ENCODE data around the gene TGM1. TPM values are rescaled to one million over a fixed set of nuclear protein-coding genes. Genes with fewer than 3 reads are reported as not detected.

The TGM1 gene
- total and polyA plus RNA-seq, 2 experiments from 2014 or later = 0.31 to 0.63 TPM

- no peak for TF ChIP-seq ETS1 (IDR thresholded peaks at IDR 0.05)
- no peak for TF ChIP-seq STAT1 (IDR thresholded peaks at IDR 0.05; ENCODE audit: unreplicated experiment)
- TF ChIP-seq JUNB (IDR thresholded peaks at IDR 0.05; ENCODE audit: unreplicated experiment) = no peak
Measured at GRCh38 chr14:24304019-24304387, 41.0 kb upstream of the TGM1 start (continued).

DNA sequence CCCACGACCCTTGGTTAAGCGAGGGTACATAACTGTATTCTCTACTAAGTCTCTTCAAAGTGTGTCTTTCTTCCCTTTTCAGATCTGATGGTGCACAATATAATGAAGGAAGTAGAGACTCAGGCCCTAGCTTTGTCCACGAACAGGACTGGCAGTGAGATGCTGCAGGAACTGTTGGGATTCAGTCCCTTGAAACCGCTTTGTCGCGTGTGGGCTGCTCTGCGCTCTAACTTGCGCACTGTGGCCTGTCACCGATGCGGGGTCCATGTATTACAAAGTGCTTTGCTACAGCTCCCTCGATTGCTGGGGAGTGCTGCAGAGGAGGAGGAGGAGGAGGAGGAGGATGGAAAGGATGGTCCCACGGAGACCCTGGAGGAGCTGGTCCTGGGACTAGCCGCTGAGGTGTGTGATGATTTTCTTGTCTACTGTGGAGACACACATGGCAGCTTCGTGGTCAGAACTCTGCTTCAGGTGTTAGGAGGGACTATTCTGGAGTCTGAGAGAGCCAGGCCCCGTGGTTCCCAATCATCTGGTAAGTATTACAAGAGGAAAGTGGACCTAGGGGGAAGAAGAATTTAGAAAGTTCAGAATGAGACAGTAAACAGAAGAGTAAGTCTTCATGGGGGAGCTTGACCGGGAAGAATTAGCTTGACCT, 37.5 kb upstream of the TGM1 start:
- H3K4me1 Mint-ChIP-seq = peaks cover 21% of the 10 kb centered on the region
- H3K4me2 ChIP-seq = peak overlapping the region; percentile 98
- peaks cover 15% of the 10 kb centered on the region for H4K20me1 ChIP-seq (replicated peaks; ENCODE audit: insufficient read depth)
- peaks cover 13% of the 10 kb centered on the region for H3K79me2 ChIP-seq (replicated peaks; ENCODE audit: insufficient read depth)
- H3K9me3 Mint-ChIP-seq = peaks cover 2% of the 10 kb centered on the region; the same call in 1 of the 3 replicates
- H2AFZ ChIP-seq = no peak overlapping the region
- H3K27ac ChIP-seq (ENCODE audit: low read depth) = no peak overlapping the region
- H3K27me3 ChIP-seq (ENCODE audit: insufficient read depth) = no peaks in the 10 kb centered on the region
- DNase-seq (ENCODE audit: low spot score) = no peak
- peak overlapping the region; percentile 83; the same call in 1 of the 2 replicates for H3K27ac Mint-ChIP-seq
- H3K9me2 ChIP-seq (ENCODE audit: insufficient read depth) = no peaks in the 10 kb centered on the region
- H3K4me1 ChIP-seq (ENCODE audit: insufficient read depth) = peaks cover 16% of the 10 kb centered on the region; the same call in 1 of the 2 replicates
- peaks cover 43% of the 10 kb centered on the region for H3K36me3 Mint-ChIP-seq (ENCODE audit: low read depth)
- peak overlapping the region; percentile 90 for H3K4me3 Mint-ChIP-seq
- H3K4me3 ChIP-seq = peak overlapping the region; percentile 95
- H3K36me3 ChIP-seq (ENCODE audit: insufficient read depth) = peaks cover 23% of the 10 kb centered on the region
- H3K27me3 Mint-ChIP-seq (ENCODE audit: insufficient read depth, low read depth, poor library complexity) = peaks cover 13% of the 10 kb centered on the region
- ATAC-seq = no peak
- H3F3A ChIP-seq (replicated peaks; ENCODE audit: low read depth) = peaks cover 7% of the 10 kb centered on the region
- no peak for TF ChIP-seq EZH2phosphoT487 (IDR thresholded peaks at IDR 0.05; ENCODE audit: unreplicated experiment)
- no peak for TF ChIP-seq ZNF331 (CRISPR knock-in tag; IDR thresholded peaks at IDR 0.05; ENCODE audit: low read depth)
- no peak for TF ChIP-seq STAT1 (IDR thresholded peaks at IDR 0.05; ENCODE audit: unreplicated experiment)
- TF ChIP-seq JUNB (IDR thresholded peaks at IDR 0.05; ENCODE audit: unreplicated experiment) = no peak
- TF ChIP-seq NANOG (IDR thresholded peaks at IDR 0.05; ENCODE audit: borderline replicate concordance) = no peak
- TF ChIP-seq, protein P1, sequence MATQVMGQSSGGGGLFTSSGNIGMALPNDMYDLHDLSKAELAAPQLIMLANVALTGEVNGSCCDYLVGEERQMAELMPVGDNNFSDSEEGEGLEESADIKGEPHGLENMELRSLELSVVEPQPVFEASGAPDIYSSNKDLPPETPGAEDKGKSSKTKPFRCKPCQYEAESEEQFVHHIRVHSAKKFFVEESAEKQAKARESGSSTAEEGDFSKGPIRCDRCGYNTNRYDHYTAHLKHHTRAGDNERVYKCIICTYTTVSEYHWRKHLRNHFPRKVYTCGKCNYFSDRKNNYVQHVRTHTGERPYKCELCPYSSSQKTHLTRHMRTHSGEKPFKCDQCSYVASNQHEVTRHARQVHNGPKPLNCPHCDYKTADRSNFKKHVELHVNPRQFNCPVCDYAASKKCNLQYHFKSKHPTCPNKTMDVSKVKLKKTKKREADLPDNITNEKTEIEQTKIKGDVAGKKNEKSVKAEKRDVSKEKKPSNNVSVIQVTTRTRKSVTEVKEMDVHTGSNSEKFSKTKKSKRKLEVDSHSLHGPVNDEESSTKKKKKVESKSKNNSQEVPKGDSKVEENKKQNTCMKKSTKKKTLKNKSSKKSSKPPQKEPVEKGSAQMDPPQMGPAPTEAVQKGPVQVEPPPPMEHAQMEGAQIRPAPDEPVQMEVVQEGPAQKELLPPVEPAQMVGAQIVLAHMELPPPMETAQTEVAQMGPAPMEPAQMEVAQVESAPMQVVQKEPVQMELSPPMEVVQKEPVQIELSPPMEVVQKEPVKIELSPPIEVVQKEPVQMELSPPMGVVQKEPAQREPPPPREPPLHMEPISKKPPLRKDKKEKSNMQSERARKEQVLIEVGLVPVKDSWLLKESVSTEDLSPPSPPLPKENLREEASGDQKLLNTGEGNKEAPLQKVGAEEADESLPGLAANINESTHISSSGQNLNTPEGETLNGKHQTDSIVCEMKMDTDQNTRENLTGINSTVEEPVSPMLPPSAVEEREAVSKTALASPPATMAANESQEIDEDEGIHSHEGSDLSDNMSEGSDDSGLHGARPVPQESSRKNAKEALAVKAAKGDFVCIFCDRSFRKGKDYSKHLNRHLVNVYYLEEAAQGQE (IDR thresholded peaks at IDR 0.05; ENCODE audit: unreplicated experiment) = no peak
- no peak for TF ChIP-seq ETS1 (IDR thresholded peaks at IDR 0.05)
- no peak for TF ChIP-seq ZNF114 (CRISPR knock-in tag; IDR thresholded peaks at IDR 0.05)
- no peak for TF ChIP-seq POLR2AphosphoS5 (IDR thresholded peaks at IDR 0.05; ENCODE audit: low read depth)
- TF ChIP-seq, protein P2, sequence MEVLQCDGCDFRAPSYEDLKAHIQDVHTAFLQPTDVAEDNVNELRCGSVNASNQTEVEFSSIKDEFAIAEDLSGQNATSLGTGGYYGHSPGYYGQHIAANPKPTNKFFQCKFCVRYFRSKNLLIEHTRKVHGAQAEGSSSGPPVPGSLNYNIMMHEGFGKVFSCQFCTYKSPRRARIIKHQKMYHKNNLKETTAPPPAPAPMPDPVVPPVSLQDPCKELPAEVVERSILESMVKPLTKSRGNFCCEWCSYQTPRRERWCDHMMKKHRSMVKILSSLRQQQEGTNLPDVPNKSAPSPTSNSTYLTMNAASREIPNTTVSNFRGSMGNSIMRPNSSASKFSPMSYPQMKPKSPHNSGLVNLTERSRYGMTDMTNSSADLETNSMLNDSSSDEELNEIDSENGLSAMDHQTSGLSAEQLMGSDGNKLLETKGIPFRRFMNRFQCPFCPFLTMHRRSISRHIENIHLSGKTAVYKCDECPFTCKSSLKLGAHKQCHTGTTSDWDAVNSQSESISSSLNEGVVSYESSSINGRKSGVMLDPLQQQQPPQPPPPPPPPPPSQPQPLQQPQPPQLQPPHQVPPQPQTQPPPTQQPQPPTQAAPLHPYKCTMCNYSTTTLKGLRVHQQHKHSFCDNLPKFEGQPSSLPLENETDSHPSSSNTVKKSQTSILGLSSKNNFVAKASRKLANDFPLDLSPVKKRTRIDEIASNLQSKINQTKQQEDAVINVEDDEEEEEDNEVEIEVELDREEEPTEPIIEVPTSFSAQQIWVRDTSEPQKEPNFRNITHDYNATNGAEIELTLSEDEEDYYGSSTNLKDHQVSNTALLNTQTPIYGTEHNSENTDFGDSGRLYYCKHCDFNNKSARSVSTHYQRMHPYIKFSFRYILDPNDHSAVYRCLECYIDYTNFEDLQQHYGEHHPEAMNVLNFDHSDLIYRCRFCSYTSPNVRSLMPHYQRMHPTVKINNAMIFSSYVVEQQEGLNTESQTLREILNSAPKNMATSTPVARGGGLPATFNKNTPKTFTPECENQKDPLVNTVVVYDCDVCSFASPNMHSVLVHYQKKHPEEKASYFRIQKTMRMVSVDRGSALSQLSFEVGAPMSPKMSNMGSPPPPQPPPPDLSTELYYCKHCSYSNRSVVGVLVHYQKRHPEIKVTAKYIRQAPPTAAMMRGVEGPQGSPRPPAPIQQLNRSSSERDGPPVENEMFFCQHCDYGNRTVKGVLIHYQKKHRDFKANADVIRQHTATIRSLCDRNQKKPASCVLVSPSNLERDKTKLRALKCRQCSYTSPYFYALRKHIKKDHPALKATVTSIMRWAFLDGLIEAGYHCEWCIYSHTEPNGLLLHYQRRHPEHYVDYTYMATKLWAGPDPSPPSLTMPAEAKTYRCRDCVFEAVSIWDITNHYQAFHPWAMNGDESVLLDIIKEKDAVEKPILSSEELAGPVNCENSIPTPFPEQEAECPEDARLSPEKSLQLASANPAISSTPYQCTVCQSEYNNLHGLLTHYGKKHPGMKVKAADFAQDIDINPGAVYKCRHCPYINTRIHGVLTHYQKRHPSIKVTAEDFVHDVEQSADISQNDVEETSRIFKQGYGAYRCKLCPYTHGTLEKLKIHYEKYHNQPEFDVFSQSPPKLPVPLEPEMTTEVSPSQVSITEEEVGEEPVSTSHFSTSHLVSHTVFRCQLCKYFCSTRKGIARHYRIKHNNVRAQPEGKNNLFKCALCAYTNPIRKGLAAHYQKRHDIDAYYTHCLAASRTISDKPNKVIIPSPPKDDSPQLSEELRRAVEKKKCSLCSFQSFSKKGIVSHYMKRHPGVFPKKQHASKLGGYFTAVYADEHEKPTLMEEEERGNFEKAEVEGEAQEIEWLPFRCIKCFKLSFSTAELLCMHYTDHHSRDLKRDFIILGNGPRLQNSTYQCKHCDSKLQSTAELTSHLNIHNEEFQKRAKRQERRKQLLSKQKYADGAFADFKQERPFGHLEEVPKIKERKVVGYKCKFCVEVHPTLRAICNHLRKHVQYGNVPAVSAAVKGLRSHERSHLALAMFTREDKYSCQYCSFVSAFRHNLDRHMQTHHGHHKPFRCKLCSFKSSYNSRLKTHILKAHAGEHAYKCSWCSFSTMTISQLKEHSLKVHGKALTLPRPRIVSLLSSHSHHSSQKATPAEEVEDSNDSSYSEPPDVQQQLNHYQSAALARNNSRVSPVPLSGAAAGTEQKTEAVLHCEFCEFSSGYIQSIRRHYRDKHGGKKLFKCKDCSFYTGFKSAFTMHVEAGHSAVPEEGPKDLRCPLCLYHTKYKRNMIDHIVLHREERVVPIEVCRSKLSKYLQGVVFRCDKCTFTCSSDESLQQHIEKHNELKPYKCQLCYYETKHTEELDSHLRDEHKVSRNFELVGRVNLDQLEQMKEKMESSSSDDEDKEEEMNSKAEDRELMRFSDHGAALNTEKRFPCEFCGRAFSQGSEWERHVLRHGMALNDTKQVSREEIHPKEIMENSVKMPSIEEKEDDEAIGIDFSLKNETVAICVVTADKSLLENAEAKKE (CRISPR knock-in tag; IDR thresholded peaks at IDR 0.05) = no peak
- TF ChIP-seq CREB1 (CRISPR knock-in tag; IDR thresholded peaks at IDR 0.05; ENCODE audit: low read depth) = no peak
